Activated CD8-positive, alpha-beta memory T cell treated with anti-CD3 and anti-CD28 coated beads for 36 hours (primary cell): ENCODE results near the gene AVPR2. TPM values are rescaled to one million over a fixed set of nuclear protein-coding genes. Genes with fewer than 3 reads are reported as not detected.

Experiments used
- CTCF ChIA-PET: fragments of 350-600 bp; sonication (Branson Sonifier 250); formaldehyde crosslinking; loops from one replicate; lab custom pipeline; 2021; ENCODE audit warnings: antibody characterized with exemption; lab: Charles Lee
- POLR2A ChIA-PET: fragments of 350-600 bp; sonication (Branson Sonifier 250); formaldehyde crosslinking; loops from one replicate; lab custom pipeline; 2021; ENCODE audit warnings: antibody characterized with exemption; lab: Charles Lee
- total RNA-seq, 2 experiments: library from RNA; stranded (reverse); gene quantifications; one replicate each; pipeline ENCODE4 v1.2.3, GENCODE V29; 2021

Gene AVPR2
- not detected for total RNA-seq

GRCh38 chrX:153903991-153904957 is at the start of gene AVPR2:
AVPR2 (plus strand) TSS chrX:153904673; CDS start chrX:153905146, 473 bp downstream.
- CTCF ChIA-PET = no interaction called here

GRCh38 chrX:153854702-153855101 is 49.8 kb upstream of the AVPR2 start:
- POLR2A ChIA-PET = no interaction called here
- CTCF ChIA-PET = no interaction called here

More at GRCh38 chrX:153903991-153904957, at the start of gene AVPR2:
- POLR2A ChIA-PET = no interaction called here

- POLR2A ChIA-PET = no interaction called here
- CTCF ChIA-PET = no interaction called here
Measured at GRCh38 chrX:153857348-153857903, 47.0 kb upstream of the AVPR2 start.

- POLR2A ChIA-PET = no interaction called here
- CTCF ChIA-PET = no interaction called here
Measured at GRCh38 chrX:153861151-153861550, 43.3 kb upstream of the AVPR2 start.

- ChIA-PET CTCF (no interaction called here), POLR2A (no interaction called here)
Measured at GRCh38 chrX:153861733-153862310, 42.7 kb upstream of the AVPR2 start.

- ChIA-PET POLR2A (no interaction called here), CTCF (no interaction called here)
Measured at GRCh38 chrX:153862369-153863250, 41.9 kb upstream of the AVPR2 start.

GRCh38 chrX:153863251-153863991 is 41.1 kb upstream of the AVPR2 start:
- ChIA-PET CTCF (no interaction called here), POLR2A (no interaction called here)

- ChIA-PET POLR2A (no interaction called here), CTCF (interaction anchor here (0.6 kb wide), 1 partner anchor 72 kb away, joined by 3 read pairs; no protein-coding TSS in a partner anchor)
Measured at GRCh38 chrX:153864101-153864500, 40.4 kb upstream of the AVPR2 start.

GRCh38 chrX:153864561-153865320 is 39.7 kb upstream of the AVPR2 start:
- POLR2A ChIA-PET = no interaction called here
- CTCF ChIA-PET = interaction anchor here (0.6 kb wide), 1 partner anchor 72 kb away, joined by 3 read pairs; no protein-coding TSS in a partner anchor

GRCh38 chrX:153865321-153865580 is 39.2 kb upstream of the AVPR2 start:
- CTCF ChIA-PET = no interaction called here
- POLR2A ChIA-PET = no interaction called here

GRCh38 chrX:153865685-153866084 is 38.8 kb upstream of the AVPR2 start:
- CTCF ChIA-PET = no interaction called here
- POLR2A ChIA-PET = no interaction called here

- ChIA-PET CTCF (no interaction called here), POLR2A (no interaction called here)
Measured at GRCh38 chrX:153866302-153867019, 38.0 kb upstream of the AVPR2 start.

GRCh38 chrX:153867139-153867538 is 37.3 kb upstream of the AVPR2 start:
- ChIA-PET POLR2A (no interaction called here), CTCF (no interaction called here)

GRCh38 chrX:153867671-153868070 is 36.8 kb upstream of the AVPR2 start:
- ChIA-PET CTCF (no interaction called here), POLR2A (no interaction called here)

GRCh38 chrX:153868576-153869472 is 35.6 kb upstream of the AVPR2 start:
- POLR2A ChIA-PET = no interaction called here
- CTCF ChIA-PET = no interaction called here

GRCh38 chrX:153869473-153870287 is 34.8 kb upstream of the AVPR2 start:
- ChIA-PET POLR2A (no interaction called here), CTCF (no interaction called here)
